Keratinocyte (primary cell): Measurements from ENCODE around the gene PRADC1. TPM values are rescaled to one million over a fixed set of nuclear protein-coding genes. Genes with fewer than 3 reads are reported as not detected.
A peak's percentile ranks its signal among the peaks of the same experiment; 100 is the strongest.

ENCODE experiments used
- DNase-seq: peaks from one replicate; pipeline ENCODE4 v3.0.0-alpha.2; 2011; ENCODE audit warnings: low read depth, missing footprints, low spot score
- FAIRE-seq: peaks from 2 replicates; lab custom pipeline; 2011; peaks lifted over from hg19 to GRCh38; lab: Jason Lieb, UNC
- H2AFZ ChIP-seq: 2 replicates; pipeline ENCODE4 v1.6.0; 2012; ENCODE audit warnings: low read length, control low read depth, inconsistent platforms; ENCODE audit not compliant: control insufficient read depth
- H3K27ac ChIP-seq: 2 replicates; pipeline ENCODE4 v1.5.1; 2011; ENCODE audit warnings: low read length; ENCODE audit not compliant: control insufficient read depth, insufficient read depth
- H3K27me3 ChIP-seq: 3 replicates; pipeline ENCODE4 v1.6.0; 2011; ENCODE audit warnings: low read length; ENCODE audit not compliant: control insufficient read depth, insufficient read depth; ENCODE audit errors: extremely low read depth
- H3K36me3 ChIP-seq, 2 experiments: 2 replicates in 1 of 2; 3 replicates in 1 of 2; pipeline ENCODE4 v1.5.1; 2011; ENCODE audit warnings: low read length in 2 of 2, mild to moderate bottlenecking in 1 of 2; ENCODE audit not compliant: control insufficient read depth in 2 of 2, insufficient read depth in 2 of 2; ENCODE audit errors: extremely low read depth in 1 of 2
- H3K4me1 ChIP-seq: 3 replicates; pipeline ENCODE4 v1.5.1; 2011; ENCODE audit warnings: low read length; ENCODE audit not compliant: control insufficient read depth, insufficient read depth; ENCODE audit errors: extremely low read depth
- H3K4me2 ChIP-seq: 3 replicates; pipeline ENCODE4 v1.6.0; 2011; ENCODE audit warnings: low read depth, low read length; ENCODE audit not compliant: control insufficient read depth, insufficient read depth; ENCODE audit errors: extremely low read depth
- H3K4me3 ChIP-seq, 3 experiments: fragments of 200-600 bp in 1 of 3; sonication (generic) in 1 of 3; 2 replicates in 2 of 3; 3 replicates in 1 of 3; pipeline ENCODE4 v1.5.1; 2011 to 2016; ENCODE audit warnings: low read length in 3 of 3, mild to moderate bottlenecking in 3 of 3, control low read depth in 2 of 3, inconsistent platforms in 1 of 3, low read depth in 1 of 3, mixed read lengths in 1 of 3, mixed run types in 1 of 3, moderate library complexity in 1 of 3; ENCODE audit not compliant: control insufficient read depth in 2 of 3, insufficient read depth in 2 of 3; ENCODE audit errors: extremely low read depth in 1 of 3
- H3K79me2 ChIP-seq: 2 replicates; pipeline ENCODE4 v1.6.0; 2012; ENCODE audit warnings: low read length; ENCODE audit not compliant: control insufficient read depth, insufficient read depth
- H3K9ac ChIP-seq: 3 replicates; pipeline ENCODE4 v1.6.0; 2011; ENCODE audit warnings: low read length; ENCODE audit not compliant: control insufficient read depth, insufficient read depth; ENCODE audit errors: extremely low read depth
- H3K9me1 ChIP-seq: 3 replicates; pipeline ENCODE4 v1.6.0; 2011; ENCODE audit warnings: low read length; ENCODE audit not compliant: control insufficient read depth, insufficient read depth; ENCODE audit errors: extremely low read depth
- H3K9me3 ChIP-seq: 2 replicates; pipeline ENCODE4 v1.5.1; 2012; ENCODE audit warnings: low read depth, low read length; ENCODE audit not compliant: control insufficient read depth
- H4K20me1 ChIP-seq: 3 replicates; pipeline ENCODE4 v1.6.0; 2011; ENCODE audit warnings: low read length; ENCODE audit not compliant: control insufficient read depth, insufficient read depth; ENCODE audit errors: extremely low read depth
- EZH2 ChIP-seq: IDR thresholded peaks from one replicate; pipeline ENCODE4 v1.6.1; 2012; ENCODE audit warnings: inconsistent platforms, mild to moderate bottlenecking, low read length, moderate library complexity
- dilution Hi-C: fragments of 300-500 bp; cut with MboI; formaldehyde crosslinking; loops from one replicate; pipeline ENCODE4 v1.7.0; 2020; ENCODE audit warnings: low sequenced_read_pairs; ENCODE audit not compliant: extremely low pct_ligation_motif_present
- polyA plus RNA-seq, 5 experiments: library from polyadenylated mRNA; depleted of rRNA in 3 of 5; stranded (reverse) in 3 of 5; stranded (forward) in 1 of 5; unstranded in 1 of 5; fragments of >200 nt; gene quantifications; 1 replicate in 1 of 5; 2 replicates in 3 of 5; 3 replicates in 1 of 5; pipeline versions ENCODE4 v1.2.1 to v1.2.3, GENCODE V29; 2011 to 2012; ENCODE audit warnings: missing spikeins in 2 of 5, low read depth in 1 of 5, low replicate concordance in 1 of 5
- TF ChIP-seq, protein P1 (sequence below), 3 experiments: IDR thresholded peaks in 1 of 3; conservative IDR thresholded peaks in 1 of 3; optimal IDR thresholded peaks in 1 of 3; 2 replicates in 2 of 3; 3 replicates in 1 of 3; pipeline versions ENCODE3 to v1.5.1; 2011; ENCODE audit warnings: low read length in 3 of 3, mild to moderate bottlenecking in 3 of 3, moderate library complexity in 2 of 3, control low read depth in 1 of 3, inconsistent platforms in 1 of 3; ENCODE audit not compliant: insufficient read depth in 2 of 3; ENCODE audit errors: extremely low read depth in 1 of 3

The PRADC1 gene
- polyA plus RNA-seq, 1 donor (not counting 4 experiments of a cell fraction or from before 2014, with no cell fraction given): 8.2 TPM

DNA sequence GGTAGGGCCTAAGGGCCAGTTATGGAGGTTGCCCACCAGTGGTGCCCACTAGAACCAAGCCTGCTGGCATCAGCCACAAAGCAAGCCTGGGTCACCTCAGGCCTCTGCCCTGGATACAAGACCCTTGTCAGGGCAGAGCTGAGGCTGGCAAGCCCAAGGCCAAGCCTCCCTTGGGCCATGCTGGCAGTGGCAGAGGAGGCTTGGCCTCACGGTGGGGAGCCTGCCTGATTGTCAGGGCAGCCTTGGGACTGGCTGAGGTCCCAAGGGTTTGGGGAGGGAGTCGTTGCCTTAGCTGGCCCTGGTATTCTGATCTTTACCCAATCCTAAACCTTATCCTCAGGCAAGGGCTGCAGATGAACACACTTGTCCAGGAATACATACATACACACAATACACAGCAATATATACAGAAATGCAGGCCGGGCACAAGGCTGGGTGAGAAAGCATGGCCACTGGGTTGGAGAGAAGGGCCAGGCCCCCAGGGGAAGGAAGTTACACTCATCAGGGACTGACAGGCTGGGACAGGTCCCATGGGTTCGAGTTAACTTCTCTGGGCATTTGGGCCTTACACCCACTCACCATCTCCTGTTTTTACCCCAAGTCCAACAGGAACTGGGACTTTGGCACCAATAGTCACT, 22.1 kb upstream of the PRADC1 start:
- no peaks in the 10 kb centered on the region for H3K79me2 ChIP-seq
- H3K4me3 ChIP-seq: no peak overlapping the region
- dilution Hi-C loops: no loop called here
- TF ChIP-seq, protein P1, sequence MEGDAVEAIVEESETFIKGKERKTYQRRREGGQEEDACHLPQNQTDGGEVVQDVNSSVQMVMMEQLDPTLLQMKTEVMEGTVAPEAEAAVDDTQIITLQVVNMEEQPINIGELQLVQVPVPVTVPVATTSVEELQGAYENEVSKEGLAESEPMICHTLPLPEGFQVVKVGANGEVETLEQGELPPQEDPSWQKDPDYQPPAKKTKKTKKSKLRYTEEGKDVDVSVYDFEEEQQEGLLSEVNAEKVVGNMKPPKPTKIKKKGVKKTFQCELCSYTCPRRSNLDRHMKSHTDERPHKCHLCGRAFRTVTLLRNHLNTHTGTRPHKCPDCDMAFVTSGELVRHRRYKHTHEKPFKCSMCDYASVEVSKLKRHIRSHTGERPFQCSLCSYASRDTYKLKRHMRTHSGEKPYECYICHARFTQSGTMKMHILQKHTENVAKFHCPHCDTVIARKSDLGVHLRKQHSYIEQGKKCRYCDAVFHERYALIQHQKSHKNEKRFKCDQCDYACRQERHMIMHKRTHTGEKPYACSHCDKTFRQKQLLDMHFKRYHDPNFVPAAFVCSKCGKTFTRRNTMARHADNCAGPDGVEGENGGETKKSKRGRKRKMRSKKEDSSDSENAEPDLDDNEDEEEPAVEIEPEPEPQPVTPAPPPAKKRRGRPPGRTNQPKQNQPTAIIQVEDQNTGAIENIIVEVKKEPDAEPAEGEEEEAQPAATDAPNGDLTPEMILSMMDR (optimal IDR thresholded peaks at IDR 0.05 in 1 of 3, IDR thresholded peaks at IDR 0.05 in 1 of 3, conservative IDR thresholded peaks at IDR 0.05 in 1 of 3; ENCODE audit: extremely low read depth in 1 of 3, insufficient read depth in 2 of 3, low read length in 3 of 3): no peak
- no peak for TF ChIP-seq EZH2
- H2AFZ ChIP-seq: no peak overlapping the region
- DNase-seq: no peak
- no peaks in the 10 kb centered on the region for H3K27me3 ChIP-seq
- H3K9me1 ChIP-seq: peaks cover 5% of the 10 kb centered on the region
- peaks cover 18 to 36% of the 10 kb centered on the region in 2 experiments for H3K36me3 ChIP-seq
- H3K9ac ChIP-seq: no peak overlapping the region
- H3K4me2 ChIP-seq: peak overlapping the region; percentile 11
- no peaks in the 10 kb centered on the region for H3K9me3 ChIP-seq
- no peak overlapping the region for H3K27ac ChIP-seq
- no peaks in the 10 kb centered on the region for H4K20me1 ChIP-seq
- FAIRE-seq: peak; percentile 73
- peaks cover 26% of the 10 kb centered on the region for H3K4me1 ChIP-seq

DNA sequence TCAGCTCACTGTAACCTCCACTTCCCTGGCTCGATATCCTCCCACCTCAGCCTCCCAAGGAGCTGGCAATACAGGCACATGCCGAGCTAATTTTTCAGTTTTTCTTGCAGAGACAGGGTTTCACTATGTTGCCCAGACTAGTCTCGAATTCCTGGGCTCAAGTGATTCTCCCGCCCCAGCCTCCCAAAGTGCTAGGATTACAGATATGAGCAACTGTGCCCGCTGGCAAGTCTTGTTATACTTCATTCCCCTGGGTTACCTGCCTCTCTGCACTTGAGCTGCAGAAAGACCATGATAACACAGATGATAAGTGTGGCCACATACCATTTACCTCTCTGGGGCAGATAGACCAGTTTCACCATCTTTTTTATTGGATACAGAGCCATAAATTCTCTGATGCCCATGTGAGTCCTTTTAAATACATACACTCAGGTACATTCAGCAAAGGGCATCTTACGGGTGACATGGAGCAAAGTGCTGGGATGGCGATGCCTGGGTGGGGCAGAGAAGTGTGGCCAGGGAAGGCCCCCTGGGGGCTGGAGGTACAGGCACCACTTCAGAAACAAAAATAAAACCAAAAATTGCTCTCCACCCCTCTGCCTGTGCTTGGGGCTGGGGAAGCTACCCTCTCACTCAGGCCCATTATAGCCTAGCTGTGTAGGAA, 21.4 kb upstream of the PRADC1 start:
- H3K4me3 ChIP-seq: no peak overlapping the region
- H3K4me1 ChIP-seq: peaks cover 26% of the 10 kb centered on the region
- H3K27ac ChIP-seq: no peak overlapping the region
- H3K79me2 ChIP-seq: no peaks in the 10 kb centered on the region
- H3K4me2 ChIP-seq: no peak overlapping the region
- H3K9me3 ChIP-seq: no peaks in the 10 kb centered on the region
- peaks cover 25 to 41% of the 10 kb centered on the region in 2 experiments for H3K36me3 ChIP-seq
- no peaks in the 10 kb centered on the region for H3K27me3 ChIP-seq
- no peak overlapping the region for H3K9ac ChIP-seq
- dilution Hi-C loops: no loop called here
- TF ChIP-seq EZH2: no peak
- TF ChIP-seq, protein P1 (optimal IDR thresholded peaks at IDR 0.05 in 1 of 3, IDR thresholded peaks at IDR 0.05 in 1 of 3, conservative IDR thresholded peaks at IDR 0.05 in 1 of 3; ENCODE audit: extremely low read depth in 1 of 3, insufficient read depth in 2 of 3, low read length in 3 of 3): no peak
- H3K9me1 ChIP-seq: peaks cover 5% of the 10 kb centered on the region
- H4K20me1 ChIP-seq: no peaks in the 10 kb centered on the region
- no peak overlapping the region for H2AFZ ChIP-seq
- FAIRE-seq (no peak), DNase-seq (no peak)
